HL-60 (cell line): ENCODE data around the gene TMOD2.

Experiments
- POLR2AphosphoS5 ChIP-seq: IDR thresholded peaks from 2 replicates; pipeline ENCODE4 v1.6.1; 2012; ENCODE audit warnings: low read depth
- TF ChIP-seq, protein P1 (sequence below): IDR thresholded peaks from one replicate; pipeline ENCODE4 v1.5.1; 2011; ENCODE audit warnings: low read length, control low read depth, inconsistent platforms; ENCODE audit not compliant: insufficient read depth

DNA sequence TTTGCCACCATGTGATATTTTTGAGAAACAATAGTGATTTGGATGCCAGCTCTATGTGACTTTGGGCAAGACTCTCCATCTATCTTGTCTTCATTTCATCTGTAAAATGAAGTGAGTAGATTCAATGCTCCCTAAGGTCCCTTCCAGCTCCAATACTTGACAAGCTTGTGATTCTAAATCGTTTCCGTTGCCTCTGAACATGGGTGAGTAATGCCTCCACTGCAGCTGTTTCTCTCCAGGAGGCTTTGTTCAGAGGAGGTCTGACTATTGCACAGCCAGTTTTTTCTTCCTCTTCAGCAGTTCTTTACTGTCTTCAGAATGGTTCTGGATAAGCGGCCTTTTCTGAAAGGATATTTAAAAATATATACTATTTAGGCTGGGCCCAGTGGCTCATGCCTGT, 63.2 kb downstream of the TMOD2 start:
- TF ChIP-seq, protein P1, sequence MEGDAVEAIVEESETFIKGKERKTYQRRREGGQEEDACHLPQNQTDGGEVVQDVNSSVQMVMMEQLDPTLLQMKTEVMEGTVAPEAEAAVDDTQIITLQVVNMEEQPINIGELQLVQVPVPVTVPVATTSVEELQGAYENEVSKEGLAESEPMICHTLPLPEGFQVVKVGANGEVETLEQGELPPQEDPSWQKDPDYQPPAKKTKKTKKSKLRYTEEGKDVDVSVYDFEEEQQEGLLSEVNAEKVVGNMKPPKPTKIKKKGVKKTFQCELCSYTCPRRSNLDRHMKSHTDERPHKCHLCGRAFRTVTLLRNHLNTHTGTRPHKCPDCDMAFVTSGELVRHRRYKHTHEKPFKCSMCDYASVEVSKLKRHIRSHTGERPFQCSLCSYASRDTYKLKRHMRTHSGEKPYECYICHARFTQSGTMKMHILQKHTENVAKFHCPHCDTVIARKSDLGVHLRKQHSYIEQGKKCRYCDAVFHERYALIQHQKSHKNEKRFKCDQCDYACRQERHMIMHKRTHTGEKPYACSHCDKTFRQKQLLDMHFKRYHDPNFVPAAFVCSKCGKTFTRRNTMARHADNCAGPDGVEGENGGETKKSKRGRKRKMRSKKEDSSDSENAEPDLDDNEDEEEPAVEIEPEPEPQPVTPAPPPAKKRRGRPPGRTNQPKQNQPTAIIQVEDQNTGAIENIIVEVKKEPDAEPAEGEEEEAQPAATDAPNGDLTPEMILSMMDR: no peak
- TF ChIP-seq POLR2AphosphoS5: no peak
